Osteocyte (in vitro differentiated cells): Measurements from ENCODE around the gene ZNF385B. TPM values are rescaled to one million over a fixed set of nuclear protein-coding genes. Genes with fewer than 3 reads are reported as not detected.
A peak's percentile ranks its signal among the peaks of the same experiment; 100 is the strongest.

Experiments
- DNase-seq: peaks from one replicate; pipeline ENCODE4 v3.0.0; 2021; ENCODE audit warnings: mixed read lengths; ENCODE audit not compliant: unreplicated experiment; ENCODE audit errors: extremely low spot score
- H3K27ac Mint-ChIP-seq: one replicate; pipeline ENCODE4 v1.8.0; 2021; ENCODE audit warnings: mild to moderate bottlenecking, mixed read lengths; ENCODE audit not compliant: unreplicated experiment
- H3K27me3 Mint-ChIP-seq: one replicate; pipeline ENCODE4 v1.8.0; 2021; ENCODE audit warnings: mixed read lengths; ENCODE audit not compliant: unreplicated experiment
- H3K36me3 Mint-ChIP-seq: one replicate; pipeline ENCODE4 v1.8.0; 2021; ENCODE audit warnings: mixed read lengths; ENCODE audit not compliant: unreplicated experiment
- H3K4me1 Mint-ChIP-seq: one replicate; pipeline ENCODE4 v1.8.0; 2021; ENCODE audit warnings: mixed read lengths; ENCODE audit not compliant: unreplicated experiment
- H3K4me3 Mint-ChIP-seq: one replicate; pipeline ENCODE4 v1.8.0; 2021; ENCODE audit warnings: mild to moderate bottlenecking, moderate library complexity, mixed read lengths; ENCODE audit not compliant: unreplicated experiment
- H3K9me3 Mint-ChIP-seq: one replicate; pipeline ENCODE4 v1.8.0; 2021; ENCODE audit warnings: mixed read lengths; ENCODE audit not compliant: unreplicated experiment
- CTCF ChIP-seq: fragments of 200-600 bp; sonication (generic); IDR thresholded peaks from 2 replicates; pipeline ENCODE4 v1.5.0; 2021; ENCODE audit warnings: antibody characterized with exemption, mild to moderate bottlenecking, moderate library complexity
- long read RNA-seq: library from polyadenylated mRNA; unstranded; transcript quantifications from one replicate; pipeline ENCODE4 v2.0.0, GENCODE V29; 2021
- total RNA-seq: library from RNA; stranded (reverse); gene quantifications from 2 replicates; pipeline ENCODE4 v1.2.1, GENCODE V29; 2021

The ZNF385B gene
- total RNA-seq, result 0.13 and 0.16 TPM in 2 replicates
- long read RNA-seq, result 0 reads

GRCh38 chr2:179861416-179862067 lies at the start of gene ZNF385B:
Gene ZNF385B, minus strand, starts transcription at chr2:179861612.
- no peak within 1 kb of the TSS for H3K27ac Mint-ChIP-seq
- H3K36me3 Mint-ChIP-seq, result no peaks in the 10 kb centered on the region
- peaks cover 80% of the 10 kb centered on the region for H3K27me3 Mint-ChIP-seq
- peaks cover 22% of the 10 kb centered on the region for H3K4me1 Mint-ChIP-seq
- H3K9me3 Mint-ChIP-seq, result no peaks in the 10 kb centered on the region
- peak within 1 kb of the TSS; percentile 75 for H3K4me3 Mint-ChIP-seq
- no peak for DNase-seq
- no peak for TF ChIP-seq CTCF

- Mint-ChIP-seq H3K27me3 (peaks cover 28% of the 10 kb centered on the region), H3K27ac (no peak overlapping the region), H3K9me3 (no peaks in the 10 kb centered on the region), H3K4me3 (no peak overlapping the region), H3K36me3 (no peaks in the 10 kb centered on the region), H3K4me1 (no peaks in the 10 kb centered on the region)
- DNase-seq, result no peak
- no peak for TF ChIP-seq CTCF
These were observed 49.3 kb upstream of the ZNF385B start for GRCh38 chr2:179910735-179911113.

DNA sequence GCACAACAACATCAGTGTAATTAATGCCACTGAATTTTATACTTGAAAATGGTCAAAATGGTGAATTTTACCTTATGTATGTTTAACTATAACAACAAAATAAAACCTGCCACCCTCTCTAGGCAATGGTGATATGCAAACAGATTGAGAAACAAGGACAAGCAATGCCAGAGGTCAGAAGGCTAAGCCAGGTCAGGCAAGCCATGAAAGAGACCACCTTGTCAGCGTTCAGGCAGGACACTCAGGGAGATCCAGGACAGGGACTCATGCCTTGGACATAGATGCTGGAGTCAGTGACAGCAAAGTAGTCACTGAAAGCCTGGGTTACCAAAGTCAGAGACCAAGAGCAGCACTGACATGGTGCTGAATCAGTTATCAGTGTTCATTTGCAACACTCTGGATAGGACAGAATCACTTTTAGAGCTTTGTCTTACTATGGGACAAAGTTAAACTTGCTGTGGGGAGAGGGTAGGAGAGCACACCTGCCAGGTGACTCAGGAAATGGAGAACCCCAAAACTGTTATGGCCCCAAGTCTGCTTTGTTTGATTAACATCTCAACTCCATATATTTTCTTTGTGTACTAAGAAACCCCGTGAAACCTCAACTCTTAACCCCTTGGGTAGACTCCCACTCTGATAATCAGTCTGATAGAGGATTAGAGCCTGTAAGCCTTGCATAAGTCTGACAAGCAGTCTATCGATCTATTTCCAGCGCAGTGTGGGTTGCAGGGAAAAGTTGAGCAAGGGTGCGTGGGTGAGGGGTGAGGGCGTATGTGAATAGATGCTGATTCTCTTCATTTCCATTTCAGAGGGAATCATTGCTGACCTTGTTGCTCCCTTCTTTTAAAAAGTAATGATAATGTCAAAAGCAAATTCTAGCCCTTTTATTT lies 48.7 kb upstream of the ZNF385B start:
- TF ChIP-seq CTCF, result no peak
- no peak for DNase-seq
- no peaks in the 10 kb centered on the region for H3K4me1 Mint-ChIP-seq
- peaks cover 34% of the 10 kb centered on the region for H3K27me3 Mint-ChIP-seq
- peaks cover 4% of the 10 kb centered on the region for H3K9me3 Mint-ChIP-seq
- no peaks in the 10 kb centered on the region for H3K36me3 Mint-ChIP-seq
- H3K4me3 Mint-ChIP-seq, result no peak overlapping the region
- no peak overlapping the region for H3K27ac Mint-ChIP-seq

DNA sequence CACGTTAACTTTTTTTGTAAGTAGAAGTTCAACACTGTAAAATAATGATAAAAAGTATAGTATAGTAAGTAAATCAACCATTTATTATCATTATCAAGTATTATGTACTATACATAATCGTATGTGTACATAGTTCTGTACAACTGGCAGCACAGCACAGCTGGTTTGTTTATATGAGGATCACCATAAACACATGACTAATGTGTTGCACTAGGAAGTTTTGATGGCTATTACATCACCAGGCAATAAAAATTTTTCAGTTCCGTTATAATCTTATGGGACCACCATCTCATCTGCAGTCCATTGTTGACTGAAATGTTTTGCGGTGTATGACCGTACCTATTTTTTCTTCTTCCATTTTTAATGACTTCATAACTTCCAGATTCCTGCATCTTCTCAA lies 39.2 kb upstream of the ZNF385B start:
- TF ChIP-seq CTCF, result no peak
- H3K4me3 Mint-ChIP-seq, result no peak overlapping the region
- peaks cover 23% of the 10 kb centered on the region for H3K27me3 Mint-ChIP-seq
- no peaks in the 10 kb centered on the region for H3K36me3 Mint-ChIP-seq
- no peaks in the 10 kb centered on the region for H3K4me1 Mint-ChIP-seq
- no peak overlapping the region for H3K27ac Mint-ChIP-seq
- peaks cover 4% of the 10 kb centered on the region for H3K9me3 Mint-ChIP-seq
- DNase-seq, result no peak

DNA sequence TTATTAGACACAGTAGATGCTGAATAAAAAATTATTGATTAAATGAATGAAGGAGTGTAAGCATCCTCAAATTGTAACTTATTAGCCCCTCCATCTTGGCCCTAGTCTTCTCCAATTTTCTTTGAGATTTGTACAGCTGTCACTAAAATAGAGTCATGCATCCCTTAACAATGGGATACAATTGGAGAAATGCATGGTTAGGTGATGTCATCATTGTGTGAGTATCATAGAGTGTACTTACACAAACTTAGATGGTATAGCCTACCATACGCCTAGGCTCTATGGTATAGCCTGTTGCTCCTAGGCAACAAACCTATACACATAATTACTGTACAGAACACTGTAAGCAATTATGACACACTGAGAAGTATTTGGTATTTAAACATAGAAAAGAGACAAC lies 38.3 kb upstream of the ZNF385B start:
- DNase-seq, result no peak
- Mint-ChIP-seq H3K27me3 (peaks cover 21% of the 10 kb centered on the region), H3K4me1 (no peaks in the 10 kb centered on the region), H3K9me3 (no peaks in the 10 kb centered on the region), H3K27ac (no peak overlapping the region), H3K4me3 (no peak overlapping the region), H3K36me3 (no peaks in the 10 kb centered on the region)
- TF ChIP-seq CTCF, result no peak
